ENCODE measurements around the gene XPNPEP1.

The XPNPEP1 gene

GRCh38 chr10:109898007-109898406 lies 25.3 kb downstream of the XPNPEP1 start:
- ChIA-PET POLR2A (no interaction called here), CTCF (interaction anchor here (0.9 to 8.3 kb wide), 4 partner anchors 11 to 24 kb away, joined by 3 to 74 read pairs (median 4); no protein-coding TSS in a partner anchor)

GRCh38 chr10:109895848-109896247 lies 27.5 kb downstream of the XPNPEP1 start:
- ChIA-PET POLR2A (interaction anchor here (0.6 to 1.3 kb wide), 3 partner anchors 12 to 118 kb away, joined by 3 read pairs; no protein-coding TSS in a partner anchor), CTCF (interaction anchor here (1.2 to 8.3 kb wide), 3 partner anchors 12 to 242 kb away, joined by 3 to 74 read pairs (median 3); no protein-coding TSS in a partner anchor)
- DNase-seq (ENCODE audit: low read depth, low spot score) = no peak
- no peak for TF ChIP-seq CTCF (IDR thresholded peaks at IDR 0.05; ENCODE audit: insufficient read depth, low read length, missing control alignments)
- no peak overlapping the region for H3K4me3 ChIP-seq (ENCODE audit: low read depth, low read length)

More at GRCh38 chr10:109898007-109898406, 25.3 kb downstream of the XPNPEP1 start:
- TF ChIP-seq CTCF (IDR thresholded peaks at IDR 0.05; ENCODE audit: insufficient read depth, low read length, missing control alignments) = no peak
- DNase-seq (ENCODE audit: low read depth, low spot score) = no peak
- H3K4me3 ChIP-seq (ENCODE audit: low read depth, low read length) = no peak overlapping the region

- H3K4me3 ChIP-seq (ENCODE audit: low read depth, low read length) = no peak overlapping the region
- no peak for TF ChIP-seq CTCF (IDR thresholded peaks at IDR 0.05; ENCODE audit: insufficient read depth, low read length, missing control alignments)
- POLR2A ChIA-PET = interaction anchor here (0.6 to 1.3 kb wide), 3 partner anchors 11 to 118 kb away, joined by 3 read pairs; no protein-coding TSS in a partner anchor
- CTCF ChIA-PET = interaction anchor here (1.2 to 8.3 kb wide), 3 partner anchors 12 to 243 kb away, joined by 3 to 74 read pairs (median 3); no protein-coding TSS in a partner anchor
- no peak for DNase-seq (ENCODE audit: low read depth, low spot score)
These were observed 28.1 kb downstream of the XPNPEP1 start for GRCh38 chr10:109895095-109895818.

- no peak for TF ChIP-seq CTCF (IDR thresholded peaks at IDR 0.05; ENCODE audit: insufficient read depth, low read length, missing control alignments)
- DNase-seq (ENCODE audit: low read depth, low spot score) = no peak
- ChIA-PET POLR2A (interaction anchor here (1.2 to 1.3 kb wide), 2 partner anchors 10 to 119 kb away, joined by 3 read pairs; no protein-coding TSS in a partner anchor), CTCF (interaction anchor here (8.3 kb wide), 1 partner anchor 11 kb away, joined by 74 read pairs; no protein-coding TSS in a partner anchor)
- H3K4me3 ChIP-seq (ENCODE audit: low read depth, low read length) = no peak overlapping the region
These were observed 28.8 kb downstream of the XPNPEP1 start for GRCh38 chr10:109894516-109894915.

- CTCF ChIA-PET = interaction anchor here (1.6 to 8.3 kb wide), 3 partner anchors 10 to 245 kb away, joined by 6 to 74 read pairs (median 6); no protein-coding TSS in a partner anchor
These were observed 29.9 kb downstream of the XPNPEP1 start for GRCh38 chr10:109893386-109893785.

More at GRCh38 chr10:109893386-109893785, 29.9 kb downstream of the XPNPEP1 start:
- POLR2A ChIA-PET = no interaction called here
- no peak overlapping the region for H3K4me3 ChIP-seq (ENCODE audit: low read depth, low read length)
- TF ChIP-seq CTCF (IDR thresholded peaks at IDR 0.05; ENCODE audit: insufficient read depth, low read length, missing control alignments) = no peak
- DNase-seq (ENCODE audit: low read depth, low spot score) = no peak

Measured in AG04449 (cell line).